Trophoblast cell (in vitro differentiated cells and primary cell): ENCODE data around the gene PLVAP.

Experiments used
- DNase-seq, 2 donors: peaks; one replicate each; pipeline ENCODE4 v3.0.0-alpha.2; 2016
- H2AFZ ChIP-seq: 2 replicates; pipeline ENCODE4 v1.6.1; 2013; ENCODE audit warnings: low read length, moderate library complexity, mild to moderate bottlenecking; ENCODE audit not compliant: insufficient read depth, poor library complexity
- H2AK5ac ChIP-seq: 2 replicates; pipeline ENCODE4 v1.6.1; 2013; ENCODE audit warnings: mild to moderate bottlenecking, low read length
- H2BK120ac ChIP-seq: 2 replicates; pipeline ENCODE4 v1.6.1; 2013; ENCODE audit warnings: low read length, mild to moderate bottlenecking, moderate library complexity; ENCODE audit not compliant: insufficient read depth, poor library complexity
- H2BK12ac ChIP-seq: 2 replicates; pipeline ENCODE4 v1.6.1; 2013; ENCODE audit warnings: mild to moderate bottlenecking, low read length, moderate library complexity
- H2BK5ac ChIP-seq: 2 replicates; pipeline ENCODE4 v1.6.1; 2013; ENCODE audit warnings: low read length, low read depth, moderate library complexity, mild to moderate bottlenecking; ENCODE audit not compliant: poor library complexity
- H3K14ac ChIP-seq: 2 replicates; pipeline ENCODE4 v1.6.1; 2013; ENCODE audit warnings: mild to moderate bottlenecking, low read length
- H3K18ac ChIP-seq: 2 replicates; pipeline ENCODE4 v1.6.1; 2013; ENCODE audit warnings: mild to moderate bottlenecking, low read length
- H3K23ac ChIP-seq: 2 replicates; pipeline ENCODE4 v1.6.1; 2013; ENCODE audit warnings: low read length
- H3K27ac ChIP-seq: 2 replicates; pipeline ENCODE4 v1.5.1; 2013; ENCODE audit warnings: low read depth, mild to moderate bottlenecking, inconsistent platforms, low read length, moderate library complexity
- H3K27me3 ChIP-seq: 2 replicates; pipeline ENCODE4 v1.6.1; 2013; ENCODE audit warnings: inconsistent platforms, mild to moderate bottlenecking, low read length, moderate library complexity; ENCODE audit not compliant: insufficient read depth
- H3K36me3 ChIP-seq, 2 experiments: 1 replicate in 1 of 2; 2 replicates in 1 of 2; pipeline ENCODE4 v1.6.1; 2013; ENCODE audit warnings: low read length in 2 of 2, mild to moderate bottlenecking in 2 of 2, moderate library complexity in 1 of 2; ENCODE audit not compliant: insufficient read depth in 2 of 2, control insufficient read depth in 1 of 2
- H3K4ac ChIP-seq: 2 replicates; pipeline ENCODE4 v1.6.1; 2013; ENCODE audit warnings: low read depth, mild to moderate bottlenecking, low read length, moderate library complexity
- H3K4me1 ChIP-seq, 2 experiments: 1 replicate in 1 of 2; 2 replicates in 1 of 2; pipeline ENCODE4 v1.6.1; 2013; ENCODE audit warnings: low read length in 2 of 2, mild to moderate bottlenecking in 2 of 2, moderate library complexity in 1 of 2; ENCODE audit not compliant: insufficient read depth in 2 of 2, control insufficient read depth in 1 of 2
- H3K4me2 ChIP-seq: 2 replicates; pipeline ENCODE4 v1.6.1; 2013; ENCODE audit warnings: inconsistent platforms, mild to moderate bottlenecking, low read length, moderate library complexity
- H3K4me3 ChIP-seq: 2 replicates; pipeline ENCODE4 v1.5.1; 2013; ENCODE audit warnings: mild to moderate bottlenecking, low read depth, low read length, inconsistent platforms
- H3K79me1 ChIP-seq: one replicate; pipeline ENCODE4 v1.6.1; 2013; ENCODE audit warnings: low read length
- H3K79me2 ChIP-seq: 2 replicates; pipeline ENCODE4 v1.6.1; 2013; ENCODE audit warnings: low read length, mild to moderate bottlenecking; ENCODE audit not compliant: control insufficient read depth, insufficient read depth, poor library complexity
- H3K9ac ChIP-seq: 2 replicates; pipeline ENCODE4 v1.6.1; 2013; ENCODE audit warnings: mild to moderate bottlenecking, low read length
- H3K9me3 ChIP-seq: 2 replicates; pipeline ENCODE4 v1.6.1; 2013; ENCODE audit warnings: low read depth, mild to moderate bottlenecking, control low read depth, inconsistent platforms, low read length; ENCODE audit not compliant: insufficient read depth
- H4K12ac ChIP-seq: 2 replicates; pipeline ENCODE4 v1.6.1; 2013; ENCODE audit warnings: low read depth, mild to moderate bottlenecking, low read length, moderate library complexity
- H4K8ac ChIP-seq: 2 replicates; pipeline ENCODE4 v1.6.1; 2013; ENCODE audit warnings: low read depth, mild to moderate bottlenecking, low read length, moderate library complexity
- H4K91ac ChIP-seq: one replicate; pipeline ENCODE4 v1.6.1; 2013; ENCODE audit warnings: low read depth, mild to moderate bottlenecking, low read length, moderate library complexity
- WGBS: extraction: QIAGEN DNeasy Blood & Tissue Kit; methylation state at CpG from one replicate; pipeline ENCODE4 v1.1.7; 2013; ENCODE audit warnings: missing lambda C conversion rate; ENCODE audit not compliant: insufficient read length, insufficient coverage; ENCODE audit errors: extremely low coverage; 5-methylcytosine and 5-hydroxymethylcytosine counted together

Gene PLVAP

GRCh38 chr19:17322854-17323253 is 54.3 kb downstream of the PLVAP start:
- no peak overlapping the region for H2BK12ac ChIP-seq
- H4K12ac ChIP-seq = no peak overlapping the region
- H3K18ac ChIP-seq = no peak overlapping the region
- no peak for DNase-seq
- H4K91ac ChIP-seq = no peak overlapping the region
- H3K23ac ChIP-seq = no peak overlapping the region
- no peak overlapping the region for H3K4ac ChIP-seq
- no peak overlapping the region for H3K27ac ChIP-seq
- peaks cover 50 to 56% of the 10 kb centered on the region in 2 experiments for H3K36me3 ChIP-seq
- H3K4me3 ChIP-seq = no peak overlapping the region
- H3K9ac ChIP-seq = no peak overlapping the region
- no CpG with 5 or more reads among the region's 10 CpGs for WGBS
- no peak overlapping the region for H2AK5ac ChIP-seq
- H3K4me1 ChIP-seq = peaks cover 11 to 12% of the 10 kb centered on the region in 2 experiments
- H3K79me1 ChIP-seq = no peaks in the 10 kb centered on the region
- no peak overlapping the region for H2BK120ac ChIP-seq
- no peak overlapping the region for H2AFZ ChIP-seq
- no peak overlapping the region for H4K8ac ChIP-seq
- no peaks in the 10 kb centered on the region for H3K9me3 ChIP-seq
- no peaks in the 10 kb centered on the region for H3K79me2 ChIP-seq
- no peak overlapping the region for H2BK5ac ChIP-seq
- no peak overlapping the region for H3K14ac ChIP-seq
- no peaks in the 10 kb centered on the region for H3K27me3 ChIP-seq
- H3K4me2 ChIP-seq = no peak overlapping the region

GRCh38 chr19:17321655-17322489 is 55.3 kb downstream of the PLVAP start:
- Histone ChIP-seq H4K12ac (no peak overlapping the region), H4K91ac (no peak overlapping the region), H3K23ac (no peak overlapping the region), H3K79me2 (no peaks in the 10 kb centered on the region), H3K27me3 (no peaks in the 10 kb centered on the region), H3K4me3 (no peak overlapping the region), H2AFZ (no peak overlapping the region), H2BK12ac (no peak overlapping the region), H2BK5ac (no peak overlapping the region), H2AK5ac (no peak overlapping the region), H3K27ac (peak overlapping the region; percentile 5), H3K79me1 (no peaks in the 10 kb centered on the region), H3K14ac (no peak overlapping the region), H3K18ac (no peak overlapping the region), H3K9ac (no peak overlapping the region), H4K8ac (no peak overlapping the region), H3K9me3 (no peaks in the 10 kb centered on the region), H3K36me3 (peaks cover 53 to 58% of the 10 kb centered on the region in 2 experiments), H3K4me1 (peaks cover 4 to 5% of the 10 kb centered on the region in 2 experiments), H2BK120ac (no peak overlapping the region), H3K4me2 (no peak overlapping the region), H3K4ac (no peak overlapping the region)
- DNase-seq = no peak
- WGBS = no CpG with 5 or more reads among the region's 19 CpGs

DNA sequence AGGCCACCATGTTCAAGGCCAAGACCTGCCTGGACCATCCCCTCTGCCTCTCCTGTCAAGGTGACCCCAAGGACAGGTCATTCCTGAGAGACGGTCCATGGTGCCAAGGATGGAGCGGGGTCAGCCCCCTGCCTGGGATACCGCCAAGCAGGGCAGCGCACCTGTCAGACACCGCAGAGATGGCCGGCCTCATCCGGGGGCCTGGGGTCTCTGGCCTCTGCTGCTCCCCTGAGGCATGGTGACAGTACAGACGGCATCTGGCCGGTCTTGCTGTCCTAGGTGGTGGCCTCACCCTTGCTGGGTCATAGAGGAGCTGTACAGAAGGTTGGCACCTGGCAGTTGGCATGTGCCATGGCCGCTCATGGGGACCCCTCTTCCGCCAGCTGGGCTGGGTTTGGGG is 56.7 kb downstream of the PLVAP start:
- no peaks in the 10 kb centered on the region for H3K4me1 ChIP-seq
- H3K27me3 ChIP-seq = no peaks in the 10 kb centered on the region
- no peak overlapping the region for H2BK12ac ChIP-seq
- H4K91ac ChIP-seq = no peak overlapping the region
- no peak overlapping the region for H2BK5ac ChIP-seq
- H3K14ac ChIP-seq = no peak overlapping the region
- peaks cover 62 to 69% of the 10 kb centered on the region in 2 experiments for H3K36me3 ChIP-seq
- no peak overlapping the region for H3K23ac ChIP-seq
- no peak overlapping the region for H3K4me2 ChIP-seq
- DNase-seq = peak in 1 of 2 donors; percentile 0
- H3K4ac ChIP-seq = no peak overlapping the region
- no peak overlapping the region for H2AK5ac ChIP-seq
- H3K9me3 ChIP-seq = no peaks in the 10 kb centered on the region
- H3K18ac ChIP-seq = no peak overlapping the region
- no peak overlapping the region for H3K4me3 ChIP-seq
- H2AFZ ChIP-seq = no peak overlapping the region
- no peaks in the 10 kb centered on the region for H3K79me1 ChIP-seq
- no peak overlapping the region for H3K9ac ChIP-seq
- no peak overlapping the region for H3K27ac ChIP-seq
- no peak overlapping the region for H4K8ac ChIP-seq
- H4K12ac ChIP-seq = no peak overlapping the region
- H3K79me2 ChIP-seq = no peaks in the 10 kb centered on the region
- H2BK120ac ChIP-seq = no peak overlapping the region
- WGBS = no CpG with 5 or more reads among the region's 11 CpGs

GRCh38 chr19:17319473-17320238 is 57.5 kb downstream of the PLVAP start:
- Histone ChIP-seq H3K4me1 (no peaks in the 10 kb centered on the region), H3K79me1 (no peaks in the 10 kb centered on the region), H3K4me3 (no peak overlapping the region), H2BK12ac (no peak overlapping the region), H3K14ac (no peak overlapping the region), H3K79me2 (no peaks in the 10 kb centered on the region), H2AFZ (no peak overlapping the region), H3K4me2 (no peak overlapping the region), H3K36me3 (peaks cover 61 to 65% of the 10 kb centered on the region in 2 experiments), H4K91ac (no peak overlapping the region), H2BK120ac (no peak overlapping the region), H3K23ac (no peak overlapping the region), H3K27me3 (no peaks in the 10 kb centered on the region), H4K12ac (no peak overlapping the region), H2AK5ac (no peak overlapping the region), H3K4ac (no peak overlapping the region), H3K18ac (no peak overlapping the region), H3K9ac (no peak overlapping the region), H3K27ac (no peak overlapping the region), H3K9me3 (no peaks in the 10 kb centered on the region), H2BK5ac (no peak overlapping the region), H4K8ac (no peak overlapping the region)
- WGBS = no CpG with 5 or more reads among the region's 40 CpGs
- no peak for DNase-seq
